ENCODE measurements around the gene MTAP. TPM values are rescaled to one million over a fixed set of nuclear protein-coding genes. Genes with fewer than 3 reads are reported as not detected.

The MTAP gene
- total RNA-seq = 26.5 and 31.1 TPM in 2 replicates

GRCh38 chr9:21802418-21803000, at the start of gene MTAP:
TSS of gene MTAP (plus strand) at chr9:21802636. CDS start at chr9:21802749, 113 bp downstream.

Other genes starting within 250 kb of the MTAP start
- gene CDKN2A, start 191.8 kb downstream of the MTAP start, total RNA-seq = 1.8 and 6.6 TPM in 2 replicates
- gene CDKN2B-AS1, start 192.2 kb downstream of the MTAP start, total RNA-seq = 2.1 and 6.7 TPM in 2 replicates
- gene CDKN2B, start 206.7 kb downstream of the MTAP start, total RNA-seq = 2.5 and 5.9 TPM in 2 replicates

All from articular chondrocyte of knee joint (primary cell).